HG03342 (cell line): ENCODE results near the gene SCFD1.
"Not testable (repeated sequence)": the region's sequence is repeated elsewhere in the genome, so short reads cannot be mapped to it uniquely, and the experiment has no call there.

Source experiments
- ATAC-seq: cut with Tn5 transposase; IDR thresholded peaks from one replicate; pipeline ENCODE4 v1.9.1; 2021; ENCODE audit warnings: mild to moderate bottlenecking, moderate library complexity; ENCODE audit not compliant: unreplicated experiment

SCFD1 gene

DNA sequence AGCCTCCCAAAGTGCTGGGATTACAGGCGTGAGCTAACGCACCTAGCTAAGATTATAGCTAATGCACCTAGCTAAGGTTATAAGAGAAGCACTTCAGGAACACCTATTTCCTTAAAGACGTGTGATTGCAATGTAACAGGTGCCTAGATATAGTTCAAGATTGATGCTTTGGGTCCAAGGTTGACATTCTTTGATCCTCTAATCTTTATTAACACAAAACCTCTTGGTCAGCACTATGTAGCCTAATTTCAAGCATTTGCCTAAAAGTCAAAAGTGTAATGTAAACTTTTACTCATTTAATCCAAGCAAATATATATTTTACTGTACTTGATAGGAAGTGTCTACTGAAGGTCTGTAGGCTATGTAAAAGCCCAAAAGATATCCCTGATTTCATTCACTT, 36.5 kb downstream of the SCFD1 start:
- no peak for ATAC-seq

DNA sequence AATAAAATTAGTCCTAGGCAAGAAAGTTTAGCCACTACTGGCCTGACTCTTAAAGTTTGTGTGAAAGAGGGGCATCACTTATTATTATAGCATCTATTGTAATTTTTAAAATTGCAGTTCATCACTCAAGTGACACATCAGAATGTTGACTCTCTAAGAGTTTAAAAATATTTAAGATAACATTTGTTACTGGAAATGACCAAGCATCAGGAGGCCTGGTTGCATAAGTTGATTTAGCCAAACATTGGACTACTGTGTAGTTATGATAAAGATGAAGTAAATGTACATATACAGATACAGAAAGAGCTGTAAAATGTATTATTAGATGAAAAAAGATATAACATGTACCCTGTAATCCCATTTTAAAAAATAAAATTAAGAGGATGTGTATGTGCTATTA, 47.5 kb downstream of the SCFD1 start:
- ATAC-seq = no peak

DNA sequence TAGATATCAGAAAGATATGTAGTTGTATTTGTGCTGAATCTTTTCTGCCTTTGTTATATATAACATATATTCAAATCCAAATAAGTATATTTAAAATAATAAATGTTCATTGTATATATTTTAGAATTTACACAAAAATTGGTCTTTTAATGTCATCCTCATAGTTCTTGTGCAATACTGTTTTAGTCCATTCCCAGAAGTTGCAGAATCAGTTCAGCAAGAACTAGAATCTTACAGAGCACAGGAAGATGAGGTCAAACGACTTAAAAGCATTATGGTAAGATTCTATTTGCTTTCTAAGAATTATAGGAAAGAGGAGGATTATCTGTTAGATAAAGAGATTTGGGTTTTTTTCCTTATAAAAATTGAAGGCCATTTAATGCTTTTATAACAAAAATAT, 51.0 kb downstream of the SCFD1 start:
- no peak for ATAC-seq

DNA sequence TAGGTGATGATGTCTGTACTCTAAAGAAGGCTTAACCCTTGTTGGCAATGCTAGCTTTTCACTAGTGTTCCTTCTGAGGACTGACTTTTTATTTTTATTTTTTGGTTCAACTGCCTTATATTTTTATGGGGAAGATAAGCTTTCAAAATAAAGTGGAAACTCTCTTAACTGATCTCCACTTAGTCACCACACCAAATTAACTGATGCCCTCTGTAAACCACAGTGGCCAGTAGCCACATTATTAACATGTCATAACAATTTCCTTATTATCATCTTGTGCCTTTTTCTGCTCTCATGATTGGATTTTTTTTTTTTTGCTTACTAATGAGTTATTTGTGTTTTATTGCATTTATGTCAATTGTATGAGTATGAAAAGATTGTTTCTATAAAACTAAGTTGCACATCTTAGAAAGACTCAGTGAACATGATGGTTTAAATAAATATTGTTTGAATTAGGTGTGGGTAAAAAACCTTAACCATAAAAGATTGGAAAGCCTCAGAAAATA, 56.9 kb downstream of the SCFD1 start:
- no peak for ATAC-seq

DNA sequence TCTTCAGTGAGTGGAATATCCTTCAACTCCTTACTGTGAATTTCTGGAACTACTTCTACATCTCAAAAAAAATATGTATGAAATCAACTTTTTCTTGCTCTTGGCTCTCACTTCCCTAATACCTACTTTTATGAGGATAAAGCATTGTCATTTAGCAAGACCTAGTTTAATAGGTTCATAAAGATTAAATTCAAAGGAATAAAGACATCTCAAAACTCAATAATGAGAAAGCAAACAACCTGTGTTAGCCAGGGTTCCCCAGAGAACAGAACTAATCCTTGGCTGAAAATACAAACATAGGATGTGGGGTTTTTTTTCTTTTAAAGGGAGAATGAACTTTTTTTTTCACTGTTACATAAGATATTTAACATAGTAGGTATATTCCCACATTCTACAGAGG, 57.9 kb downstream of the SCFD1 start:
- ATAC-seq = no peak

DNA sequence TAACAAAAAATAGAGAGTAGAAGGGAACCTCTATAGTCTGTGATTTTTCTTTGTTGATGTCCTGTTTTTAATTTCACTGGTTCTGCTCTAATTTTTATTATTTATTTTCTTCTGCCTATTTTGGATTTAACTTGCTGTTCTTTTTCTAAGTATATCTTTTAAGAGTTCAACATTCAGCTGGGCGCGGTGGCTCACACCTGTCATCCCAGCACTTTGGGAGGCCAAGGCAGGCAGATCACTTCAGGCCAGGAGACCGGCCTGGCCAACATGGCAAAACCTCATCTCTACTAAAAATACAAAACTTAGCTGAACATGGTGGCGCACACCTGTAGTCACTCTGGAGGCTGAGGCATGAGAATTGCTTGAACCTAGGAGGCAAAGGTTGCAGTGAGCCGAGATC, 58.7 kb downstream of the SCFD1 start:
- not testable (repeated sequence) for ATAC-seq

DNA sequence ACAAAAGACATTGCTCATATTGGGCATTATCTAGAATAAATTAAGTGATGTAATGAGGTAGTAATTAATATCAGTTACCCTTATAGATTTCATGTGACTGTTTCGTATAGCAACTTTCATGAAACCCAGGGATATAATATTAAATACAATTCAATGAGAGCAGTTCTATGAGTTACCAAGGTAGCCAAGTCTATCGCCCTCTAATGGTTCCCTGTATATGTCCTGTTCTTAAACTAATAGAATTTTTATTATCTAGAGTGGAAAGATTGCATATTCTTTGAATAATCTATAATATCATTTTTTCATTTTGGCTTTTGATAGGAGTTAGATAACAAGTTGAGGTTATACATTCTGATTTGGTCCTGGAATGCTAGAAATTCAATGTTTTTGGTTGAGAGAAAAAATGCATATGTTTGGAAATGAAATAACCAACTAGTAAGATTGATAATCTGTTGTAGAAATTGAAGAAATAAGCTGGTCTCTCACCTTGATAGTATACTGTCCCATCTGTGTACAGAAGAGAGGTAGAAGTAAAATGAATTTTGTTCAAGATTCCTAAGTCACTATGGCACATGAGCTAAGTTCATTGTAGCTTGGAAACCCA, 59.7 kb downstream of the SCFD1 start:
- no peak for ATAC-seq

DNA sequence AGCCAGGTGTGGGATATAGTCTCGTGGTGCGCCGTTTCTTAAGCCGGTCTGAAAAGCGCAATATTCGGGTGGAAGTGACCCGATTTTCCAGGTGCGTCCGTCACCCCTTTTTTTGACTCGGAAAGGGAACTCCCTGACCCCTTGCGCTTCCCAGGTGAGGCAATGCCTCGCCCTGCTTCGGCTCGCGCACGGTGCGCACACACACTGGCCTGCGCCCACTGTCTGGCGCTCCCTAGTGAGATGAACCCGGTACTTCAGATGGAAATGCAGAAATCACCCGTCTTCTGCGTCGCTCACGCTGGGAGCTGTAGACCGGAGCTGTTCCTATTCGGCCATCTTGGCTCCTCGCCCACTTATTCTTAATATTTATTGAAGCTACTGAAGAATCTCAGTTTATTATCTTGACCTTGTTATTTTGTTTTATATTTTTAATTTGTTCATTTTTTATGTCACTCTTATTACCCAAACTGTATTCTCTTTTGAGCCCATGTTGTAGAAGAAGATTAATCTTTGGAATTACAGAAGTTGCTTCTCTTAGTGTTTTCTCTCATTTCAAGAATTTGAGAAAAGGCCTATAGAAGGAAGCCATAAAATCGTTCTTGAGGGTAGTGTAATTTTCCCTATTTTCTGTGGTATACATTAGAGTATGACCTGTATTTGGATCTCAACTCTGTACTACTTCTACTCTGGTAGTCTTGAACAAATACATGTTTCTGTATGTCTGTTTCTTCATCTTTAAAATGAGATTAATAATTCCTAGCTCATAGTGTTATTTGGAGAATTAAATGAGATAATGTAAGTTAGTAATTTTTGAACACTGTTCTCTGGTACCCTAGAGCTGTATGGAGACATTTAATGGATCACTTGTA, 68.6 kb downstream of the SCFD1 start:
- ATAC-seq = not testable (repeated sequence)

DNA sequence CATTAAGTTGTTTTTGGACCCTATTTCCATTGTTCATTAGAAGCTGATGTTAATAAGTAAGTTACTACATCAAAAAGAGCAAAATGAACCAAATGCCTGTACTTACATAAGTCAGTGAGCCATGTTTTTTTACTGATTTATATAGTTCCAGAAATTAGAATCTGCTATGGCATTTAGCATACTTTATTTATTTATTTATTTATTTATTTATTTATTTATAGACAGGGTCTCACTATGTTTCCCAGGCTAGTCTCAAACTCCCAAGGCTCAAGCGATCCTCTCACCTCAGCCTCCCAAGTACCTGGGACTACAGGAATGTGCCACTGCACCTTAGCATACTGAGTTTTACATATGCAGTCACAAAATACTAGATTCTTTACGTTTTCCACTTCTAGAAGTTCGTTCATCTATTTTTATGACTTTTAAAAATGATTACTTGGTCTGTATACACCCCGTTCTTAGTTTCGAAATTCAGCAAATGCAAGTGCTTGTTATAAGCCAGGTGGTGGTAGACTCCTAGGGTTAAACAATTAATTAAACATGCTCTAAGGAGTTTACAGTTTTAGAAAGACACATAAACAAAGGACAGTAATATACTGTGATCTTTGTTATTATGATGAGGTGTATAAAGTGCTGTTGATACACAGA, 69.8 kb downstream of the SCFD1 start:
- no peak for ATAC-seq

DNA sequence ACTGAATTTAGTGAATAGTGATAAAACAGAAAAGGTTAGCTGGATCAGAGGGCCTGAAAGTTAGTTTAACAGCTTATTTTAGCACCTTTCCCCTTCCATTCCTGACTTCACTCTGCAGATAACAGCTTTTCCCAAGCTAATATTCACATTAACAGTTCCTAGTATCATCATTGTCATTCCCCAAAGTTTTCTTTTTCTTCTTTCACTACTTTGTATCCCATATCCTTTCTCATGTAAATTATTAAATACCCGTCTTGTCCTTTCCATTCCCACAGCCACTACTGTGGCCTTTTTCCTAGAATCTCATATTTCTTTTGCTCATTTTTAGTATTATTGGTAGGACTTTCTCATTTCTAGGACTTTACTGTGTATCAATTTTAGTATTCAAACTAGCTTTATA, 70.5 kb downstream of the SCFD1 start:
- no peak for ATAC-seq

DNA sequence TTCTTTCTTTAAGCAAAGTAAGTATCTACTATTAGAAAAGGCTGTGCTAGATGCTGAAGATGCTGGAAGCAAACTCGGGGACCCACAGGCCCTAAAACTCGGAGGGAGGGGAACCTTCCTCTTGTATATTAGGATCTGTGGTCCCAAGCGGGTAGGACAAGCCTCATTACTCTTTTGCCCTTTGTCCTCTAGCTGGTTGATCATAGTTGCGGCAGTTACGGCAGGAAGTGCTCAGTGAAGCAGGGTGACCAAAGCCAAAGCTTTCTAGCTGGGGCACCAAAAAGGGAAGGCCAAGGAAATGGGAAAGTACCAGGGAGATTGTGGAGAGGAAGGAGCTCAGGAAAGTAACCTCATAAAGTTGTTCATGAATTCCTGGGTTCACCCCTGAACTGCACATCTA, 76.3 kb downstream of the SCFD1 start:
- no peak for ATAC-seq

DNA sequence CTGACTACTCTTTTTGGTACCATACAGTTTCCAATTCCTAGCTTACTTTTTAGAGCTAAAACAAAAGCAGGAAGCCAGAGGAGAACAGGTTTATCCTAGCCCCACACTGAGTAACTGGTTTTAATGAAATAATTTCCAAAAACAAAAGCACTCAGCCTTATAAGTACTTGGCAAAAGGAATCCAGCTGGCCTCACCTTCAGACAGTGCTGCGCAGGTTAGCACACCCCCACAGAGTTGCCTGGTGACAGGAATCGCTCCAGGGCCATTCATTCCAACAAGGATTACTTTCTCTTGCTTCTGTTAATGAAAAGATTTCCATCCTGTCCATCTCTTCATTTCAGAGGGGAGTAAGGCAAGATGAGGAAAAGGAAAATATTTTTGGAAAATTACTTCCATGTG, 84.6 kb downstream of the SCFD1 start:
- ATAC-seq = no peak

DNA sequence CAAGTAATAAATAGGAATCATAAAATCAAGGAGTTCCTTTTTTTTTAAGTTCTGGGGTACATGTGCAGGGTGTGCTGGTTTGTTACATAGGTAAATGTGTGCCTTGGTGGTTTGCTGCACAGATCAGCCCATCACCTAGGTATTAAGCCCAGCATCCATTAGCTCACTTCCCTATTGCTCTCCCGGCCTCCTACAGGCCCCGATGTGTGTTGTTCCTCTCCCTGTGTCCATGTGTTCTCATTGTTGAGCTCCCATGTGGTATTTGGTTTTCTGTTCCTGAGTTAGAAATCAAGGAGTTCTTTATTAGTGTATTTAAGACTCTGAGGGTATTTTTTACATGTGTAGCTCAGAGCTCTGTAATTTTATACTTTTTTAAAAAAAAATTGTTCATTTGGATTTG, 86.0 kb downstream of the SCFD1 start:
- no peak for ATAC-seq

DNA sequence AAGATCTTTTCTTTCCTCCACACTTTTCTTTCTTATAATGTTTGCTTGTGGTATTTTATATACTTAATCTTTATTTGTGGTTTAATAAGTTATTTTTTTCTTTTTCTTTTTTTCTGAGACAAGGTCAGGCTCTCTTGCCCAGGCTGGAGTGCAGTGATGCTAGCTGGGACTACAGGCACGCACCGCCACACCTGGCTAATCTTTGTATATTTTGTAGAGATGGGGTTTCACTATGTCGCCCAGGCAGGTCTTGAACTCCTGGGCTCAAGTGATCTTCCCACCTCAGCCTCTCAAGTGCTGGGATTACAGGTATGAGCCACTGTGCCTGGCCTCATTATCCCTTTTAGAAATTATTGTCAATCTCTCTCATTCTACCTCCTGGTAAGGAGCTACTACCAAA, 87.1 kb downstream of the SCFD1 start:
- no peak for ATAC-seq

DNA sequence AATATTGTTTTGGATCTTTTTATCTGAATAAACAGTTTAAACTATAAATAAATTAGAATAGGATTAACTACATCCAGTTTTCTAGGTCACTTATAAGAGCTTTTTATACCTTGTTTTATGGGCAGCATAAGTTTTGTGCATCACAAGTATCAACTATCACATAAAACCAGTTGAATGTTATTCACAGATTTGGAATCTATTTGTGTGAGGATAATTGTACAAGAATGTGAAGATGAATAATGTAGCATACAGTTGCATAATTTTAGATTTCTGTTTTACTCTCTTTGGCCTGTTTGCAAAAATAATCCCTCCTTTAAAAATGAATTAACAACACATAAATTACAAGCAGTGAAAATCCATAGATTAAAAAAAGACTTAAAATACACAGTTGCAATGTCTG, 88.8 kb downstream of the SCFD1 start:
- ATAC-seq = no peak

DNA sequence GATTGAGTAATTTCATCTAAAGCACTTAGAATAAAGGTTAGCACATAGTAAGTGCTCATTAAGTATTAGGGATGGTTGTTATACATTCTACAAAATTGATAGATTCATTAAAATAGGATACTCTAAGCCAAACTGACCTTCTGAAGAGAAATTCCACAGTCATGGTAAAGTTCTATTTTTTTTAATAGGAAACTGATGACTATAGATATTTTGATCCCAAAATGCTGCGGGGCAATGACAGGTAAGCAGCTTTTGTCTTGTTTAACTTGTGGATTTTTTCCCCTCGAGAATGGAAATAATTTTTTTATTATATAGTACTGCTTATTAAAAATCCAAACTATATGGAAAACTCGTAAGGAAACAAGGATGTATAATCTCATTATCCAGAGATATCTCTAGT, 97.0 kb downstream of the SCFD1 start:
- ATAC-seq = no peak

DNA sequence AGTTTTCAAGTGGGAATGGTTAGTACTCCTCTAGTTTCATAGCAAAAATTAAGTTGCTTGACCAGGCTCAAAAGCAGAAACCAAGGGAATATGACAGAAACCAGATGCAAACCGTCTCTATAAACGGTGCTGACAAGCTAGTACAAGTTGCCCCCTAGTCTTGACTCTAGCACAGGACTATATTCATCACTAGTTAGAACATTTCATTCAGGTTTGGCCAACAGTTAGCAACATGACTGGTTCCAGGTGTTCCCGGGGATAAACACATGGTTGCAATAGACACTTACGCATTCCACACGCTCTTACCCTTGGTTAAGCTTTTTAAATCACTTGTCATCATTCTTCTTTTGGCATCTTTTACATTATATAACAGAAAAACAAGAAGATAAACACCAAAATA, 103.6 kb downstream of the SCFD1 start:
- ATAC-seq = no peak

DNA sequence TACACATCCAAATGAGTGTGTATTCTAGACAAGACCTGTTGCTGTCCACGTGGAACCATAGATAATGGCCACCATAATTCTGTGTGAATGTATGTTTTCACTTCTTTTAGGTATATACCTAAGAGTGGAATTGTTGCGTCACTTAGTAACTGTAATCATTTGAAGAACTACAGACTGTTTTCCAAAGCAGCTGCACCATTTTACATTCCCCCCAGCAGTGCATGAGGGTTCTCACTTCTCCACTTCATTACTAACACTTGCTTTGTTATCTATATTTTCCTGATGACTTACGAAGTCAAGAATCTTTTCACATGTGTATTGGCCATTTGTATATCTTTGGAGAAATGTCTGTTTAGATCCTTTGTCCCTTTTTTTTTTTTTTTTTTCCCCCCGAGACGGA, 106.4 kb downstream of the SCFD1 start:
- ATAC-seq = no peak

DNA sequence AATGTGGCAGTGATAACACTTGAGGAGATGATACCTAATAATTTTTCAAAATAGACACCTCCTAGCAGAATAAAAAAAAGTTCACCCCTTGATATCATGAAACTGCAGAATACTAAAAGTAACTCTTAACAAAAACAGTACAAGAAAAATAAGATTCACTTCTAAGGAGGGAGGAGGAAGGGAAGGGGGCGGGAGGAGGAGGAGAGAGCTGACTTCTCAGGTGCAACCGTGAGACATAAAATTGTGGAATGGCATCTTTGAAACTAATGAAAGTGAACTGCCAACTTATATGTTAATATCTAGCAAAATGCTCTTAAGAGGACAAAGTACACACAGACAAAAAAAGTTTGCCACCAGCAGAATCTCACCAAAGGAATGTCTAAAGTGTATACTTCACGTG, 115.8 kb downstream of the SCFD1 start:
- ATAC-seq = no peak

DNA sequence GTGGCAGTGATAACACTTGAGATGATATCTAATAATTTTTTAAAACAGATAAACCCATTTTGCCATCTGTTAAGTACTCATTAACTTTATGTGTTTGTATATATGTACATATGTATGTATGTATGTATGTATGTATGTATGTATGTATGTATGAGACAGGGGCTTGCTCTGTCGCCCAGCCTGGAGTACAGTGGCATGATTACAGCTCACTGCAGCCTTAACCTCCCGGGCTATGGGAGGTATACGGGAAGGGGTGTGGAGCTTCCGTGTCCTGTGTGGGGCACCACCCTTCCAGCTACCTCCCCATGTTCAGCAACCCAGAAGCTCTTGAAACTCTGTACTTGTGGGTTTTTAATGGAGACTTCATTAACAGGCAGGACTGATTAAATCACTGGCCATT, 116.9 kb downstream of the SCFD1 start:
- no peak for ATAC-seq

DNA sequence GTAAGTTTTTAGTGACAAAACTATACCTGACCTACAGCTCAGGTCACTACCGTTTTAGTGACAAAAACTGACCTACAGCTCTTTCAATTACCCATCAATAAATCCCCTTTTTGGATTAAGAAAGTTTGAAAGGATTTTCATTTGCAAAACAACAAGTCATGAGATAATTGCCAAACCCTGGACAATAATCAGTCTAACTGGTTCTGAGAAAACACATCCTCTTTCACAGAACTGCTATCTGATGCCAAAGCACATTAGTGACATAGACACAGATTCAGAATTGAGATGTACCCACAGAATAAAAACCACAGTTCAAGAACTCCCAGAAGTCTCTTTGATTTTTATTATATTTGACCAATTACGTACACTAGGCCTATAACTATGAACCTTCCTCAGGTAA, 126.2 kb downstream of the SCFD1 start:
- no peak for ATAC-seq
